Mesothelial cell of epicardium (in vitro differentiated cells): ENCODE measurements around the gene ZIC2. TPM values are rescaled to one million over a fixed set of nuclear protein-coding genes. Genes with fewer than 3 reads are reported as not detected.

Experiments used
- DNase-seq, 2 experiments: peaks; one replicate each; pipeline ENCODE4 v3.0.0; 2021; ENCODE audit warnings: low spot score in 2 of 2; ENCODE audit not compliant: unreplicated experiment in 2 of 2
- H3K27ac Mint-ChIP-seq: 2 replicates; pipeline ENCODE4 v1.8.0; 2021; ENCODE audit warnings: mixed read lengths
- H3K27me3 Mint-ChIP-seq: 2 replicates; pipeline ENCODE4 v1.8.0; 2021; ENCODE audit warnings: low read depth, mixed read lengths
- H3K36me3 Mint-ChIP-seq: 2 replicates; pipeline ENCODE4 v1.8.0; 2021; ENCODE audit warnings: mixed read lengths
- H3K4me1 Mint-ChIP-seq: 2 replicates; pipeline ENCODE4 v1.8.0; 2021; ENCODE audit warnings: mixed read lengths
- H3K4me3 Mint-ChIP-seq: 2 replicates; pipeline ENCODE4 v1.8.0; 2021; ENCODE audit warnings: mild to moderate bottlenecking, moderate library complexity, mixed read lengths
- H3K9me3 Mint-ChIP-seq: 2 replicates; pipeline ENCODE4 v1.8.0; 2021; ENCODE audit warnings: mixed read lengths
- total RNA-seq: library from RNA; stranded (reverse); gene quantifications from 3 replicates; pipeline ENCODE4 v1.2.1, GENCODE V29; 2021
- TF ChIP-seq, protein P1 (sequence below): fragments of 200-600 bp; sonication (generic); IDR thresholded peaks from one replicate; pipeline ENCODE4 v1.5.0; 2021; ENCODE audit warnings: antibody characterized with exemption; ENCODE audit not compliant: unreplicated experiment

Gene ZIC2
- total RNA-seq, 1 donor from 2014 or later: not detected

DNA sequence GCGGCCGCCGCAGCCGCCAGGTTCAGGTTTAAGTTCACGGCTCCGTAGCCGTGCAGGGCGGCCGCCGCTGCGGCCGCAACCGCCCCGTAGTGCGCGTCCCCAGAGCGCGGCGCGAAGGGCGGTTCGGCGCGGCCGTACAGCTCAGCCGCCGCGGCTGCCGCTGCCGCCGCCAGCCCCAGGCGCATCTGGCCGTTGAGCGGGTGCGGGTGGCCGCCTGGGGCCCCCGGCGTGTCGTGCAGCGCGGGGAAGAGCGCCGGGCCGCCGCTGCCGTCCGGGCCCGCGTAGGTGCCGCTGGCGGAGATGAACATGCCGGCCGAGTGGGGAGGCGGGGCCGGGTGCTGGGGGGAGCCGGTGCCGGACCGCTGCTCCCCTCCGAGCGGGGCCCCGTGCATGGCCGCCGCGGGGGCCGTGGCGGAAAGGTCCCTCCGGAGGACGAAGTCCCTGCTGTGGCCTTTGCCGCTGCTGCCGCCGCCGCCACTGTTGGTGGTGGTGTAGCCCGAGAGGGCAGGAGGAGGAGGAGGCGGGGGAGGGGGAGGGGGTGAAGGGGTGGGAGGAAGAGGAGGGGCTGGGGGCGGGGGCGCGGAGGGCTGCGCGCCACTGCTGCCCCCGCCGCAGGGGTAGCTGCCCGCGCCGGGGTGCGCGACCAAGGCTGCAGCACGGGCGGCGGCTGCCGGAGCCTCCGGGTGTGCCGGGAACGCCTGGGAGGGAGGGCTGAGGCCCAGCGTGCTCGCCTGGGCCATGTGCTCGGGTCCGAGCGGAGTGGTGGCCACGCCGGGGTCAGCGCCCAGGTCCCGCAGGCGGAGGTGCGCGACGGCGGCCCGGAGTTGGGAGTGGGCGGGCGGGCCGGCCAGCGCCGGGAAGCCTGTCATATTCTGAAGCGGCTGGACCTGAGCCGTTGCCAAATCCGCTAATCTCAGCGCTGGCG is 10.7 kb upstream of the ZIC2 start:
- Mint-ChIP-seq H3K4me3 (no peak overlapping the region), H3K4me1 (peaks cover 13% of the 10 kb centered on the region), H3K27ac (no peak overlapping the region), H3K27me3 (peaks cover 83% of the 10 kb centered on the region), H3K9me3 (no peaks in the 10 kb centered on the region), H3K36me3 (no peaks in the 10 kb centered on the region)
- TF ChIP-seq, protein P1, sequence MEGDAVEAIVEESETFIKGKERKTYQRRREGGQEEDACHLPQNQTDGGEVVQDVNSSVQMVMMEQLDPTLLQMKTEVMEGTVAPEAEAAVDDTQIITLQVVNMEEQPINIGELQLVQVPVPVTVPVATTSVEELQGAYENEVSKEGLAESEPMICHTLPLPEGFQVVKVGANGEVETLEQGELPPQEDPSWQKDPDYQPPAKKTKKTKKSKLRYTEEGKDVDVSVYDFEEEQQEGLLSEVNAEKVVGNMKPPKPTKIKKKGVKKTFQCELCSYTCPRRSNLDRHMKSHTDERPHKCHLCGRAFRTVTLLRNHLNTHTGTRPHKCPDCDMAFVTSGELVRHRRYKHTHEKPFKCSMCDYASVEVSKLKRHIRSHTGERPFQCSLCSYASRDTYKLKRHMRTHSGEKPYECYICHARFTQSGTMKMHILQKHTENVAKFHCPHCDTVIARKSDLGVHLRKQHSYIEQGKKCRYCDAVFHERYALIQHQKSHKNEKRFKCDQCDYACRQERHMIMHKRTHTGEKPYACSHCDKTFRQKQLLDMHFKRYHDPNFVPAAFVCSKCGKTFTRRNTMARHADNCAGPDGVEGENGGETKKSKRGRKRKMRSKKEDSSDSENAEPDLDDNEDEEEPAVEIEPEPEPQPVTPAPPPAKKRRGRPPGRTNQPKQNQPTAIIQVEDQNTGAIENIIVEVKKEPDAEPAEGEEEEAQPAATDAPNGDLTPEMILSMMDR: no peak
- no peak for DNase-seq

DNA sequence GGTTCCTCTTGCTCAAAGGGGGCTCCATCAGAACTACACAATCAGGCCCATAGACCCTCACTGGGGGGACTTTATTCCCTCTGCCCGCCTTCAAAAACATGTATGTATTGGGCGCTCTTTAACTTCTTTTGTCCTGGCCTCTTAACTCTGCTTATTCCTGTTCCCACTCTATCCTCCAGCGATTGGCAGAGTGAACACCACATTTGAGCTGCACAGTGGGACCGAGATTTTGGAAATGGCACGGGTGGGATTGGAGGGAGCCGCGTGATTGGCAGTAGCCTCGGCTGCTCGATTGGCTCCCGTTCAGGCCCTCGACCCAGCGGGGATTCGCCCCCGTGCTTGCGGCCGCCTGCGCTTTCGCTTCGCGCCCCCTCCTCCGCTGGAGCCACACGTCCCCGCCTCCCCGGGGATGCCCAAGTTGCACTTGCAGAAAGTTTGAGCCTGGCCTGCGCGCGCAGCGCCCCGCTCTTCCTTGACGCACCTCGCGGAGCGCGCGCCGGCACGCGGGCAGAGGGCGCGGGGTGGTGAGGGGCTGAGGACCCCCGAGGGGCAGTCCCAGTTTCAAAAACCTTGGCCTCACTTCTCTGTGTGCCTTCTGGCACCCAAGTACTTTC is 9.9 kb upstream of the ZIC2 start, which contains the start of gene ZIC5:
ZIC5 (minus strand) TSS at position 192 of the 614 bp plus-strand sequence; CDS start at position 28, 164 bp downstream.
- Mint-ChIP-seq H3K27ac (no peak within 1 kb of the TSS), H3K4me3 (no peak within 1 kb of the TSS), H3K4me1 (peaks cover 13% of the 10 kb centered on the region), H3K9me3 (no peaks in the 10 kb centered on the region), H3K36me3 (no peaks in the 10 kb centered on the region), H3K27me3 (peaks cover 83% of the 10 kb centered on the region)
- TF ChIP-seq, protein P1: no peak
- DNase-seq: no peak

DNA sequence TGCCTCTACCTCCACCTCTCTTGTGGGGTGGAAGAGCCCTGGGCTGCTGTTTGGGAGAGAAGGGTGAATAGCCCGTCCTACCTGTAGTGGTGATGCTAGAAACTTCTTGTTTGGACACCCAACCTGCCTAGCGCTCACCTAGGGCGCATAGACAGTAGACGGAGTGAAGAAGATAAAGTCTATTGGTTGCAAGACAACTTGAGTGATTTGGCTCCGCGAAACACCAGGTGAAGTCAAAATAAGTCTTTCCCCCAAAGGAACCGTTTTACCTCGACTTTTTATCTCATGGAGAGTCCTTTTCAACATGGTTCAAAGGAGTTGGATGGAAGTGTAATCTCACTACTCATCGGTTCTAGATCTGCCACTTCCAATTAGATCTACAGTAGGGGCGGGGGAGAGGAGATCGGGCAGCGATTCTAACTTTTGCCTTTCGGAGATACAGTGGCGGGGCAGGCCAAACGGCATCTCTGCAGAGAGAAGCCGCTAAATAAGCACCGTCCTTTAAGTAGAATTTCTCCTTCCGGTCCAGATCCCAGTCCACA is 9.3 kb upstream of the ZIC2 start:
- Mint-ChIP-seq H3K36me3 (no peaks in the 10 kb centered on the region), H3K4me3 (no peak overlapping the region), H3K27ac (no peak overlapping the region), H3K9me3 (no peaks in the 10 kb centered on the region), H3K27me3 (peaks cover 83% of the 10 kb centered on the region), H3K4me1 (peaks cover 13% of the 10 kb centered on the region)
- DNase-seq: no peak
- TF ChIP-seq, protein P1: no peak

DNA sequence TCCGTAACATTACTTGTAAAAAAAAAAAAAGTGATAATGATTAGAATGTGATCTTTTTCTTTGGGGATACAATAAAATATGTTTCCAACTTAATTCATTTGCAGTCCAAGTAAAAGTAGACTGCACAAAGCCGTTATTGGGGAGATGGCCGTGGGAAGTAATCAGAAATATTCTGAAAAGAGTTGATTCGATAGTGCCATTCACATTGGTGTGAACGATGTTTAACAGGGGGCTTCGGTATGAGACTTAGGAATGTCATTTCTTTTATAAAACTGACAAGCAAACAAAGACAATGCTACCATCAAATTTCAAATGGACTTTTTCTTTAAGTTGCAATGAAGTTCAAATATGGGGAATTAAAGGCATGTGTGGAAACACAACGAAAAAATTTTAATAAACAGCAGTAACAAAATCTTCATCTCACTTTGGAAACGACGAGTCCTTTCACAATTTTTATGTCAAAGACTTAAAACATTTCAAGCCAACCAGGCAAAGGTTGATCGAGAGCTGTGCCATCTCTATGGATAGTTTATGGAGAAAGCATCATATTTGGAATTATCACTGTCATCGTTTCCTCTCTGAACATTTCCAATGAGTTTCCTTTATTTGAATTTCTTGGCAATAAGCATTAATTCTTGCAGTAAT is 8.3 kb upstream of the ZIC2 start:
- no peak for DNase-seq

DNA sequence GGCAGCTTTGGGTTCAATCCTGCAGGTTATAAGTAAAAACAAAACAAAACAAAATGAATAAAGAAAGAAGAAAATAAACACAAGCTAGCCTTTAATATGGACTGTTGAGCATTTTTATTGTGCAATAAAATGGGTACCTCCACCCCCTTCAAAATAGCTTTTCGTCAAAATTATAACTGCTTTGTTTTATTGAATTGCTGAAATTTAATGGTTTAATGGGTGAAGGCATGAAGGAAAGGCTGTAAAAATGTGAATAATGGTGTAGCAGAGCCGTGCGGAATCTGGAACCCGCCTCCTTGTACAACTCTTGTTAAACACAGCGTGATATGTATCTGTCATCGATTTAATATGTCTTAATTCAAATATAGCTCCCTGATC is 7.8 kb upstream of the ZIC2 start:
- no peak overlapping the region for H3K27ac Mint-ChIP-seq
- DNase-seq: no peak
- peaks cover 11% of the 10 kb centered on the region for H3K4me1 Mint-ChIP-seq
- TF ChIP-seq, protein P1: no peak
- peaks cover 88% of the 10 kb centered on the region for H3K27me3 Mint-ChIP-seq
- no peak overlapping the region for H3K4me3 Mint-ChIP-seq
- H3K36me3 Mint-ChIP-seq: no peaks in the 10 kb centered on the region
- H3K9me3 Mint-ChIP-seq: no peaks in the 10 kb centered on the region

More for the DNA sequence above, 8.3 kb upstream of the ZIC2 start:
- Mint-ChIP-seq H3K9me3 (no peaks in the 10 kb centered on the region), H3K27ac (no peak overlapping the region), H3K36me3 (no peaks in the 10 kb centered on the region), H3K4me3 (no peak overlapping the region), H3K4me1 (peaks cover 11% of the 10 kb centered on the region), H3K27me3 (peaks cover 85% of the 10 kb centered on the region)
- TF ChIP-seq, protein P1: no peak
